HEK293T (cell line): ENCODE results near the gene RCC2.

Experiments used
- CTCF ChIA-PET: fragments of 350-600 bp; formaldehyde crosslinking; extraction: SDS; loops from one replicate; lab custom pipeline; 2021; ENCODE audit warnings: antibody characterized with exemption, inconsistent platforms; lab: Yijun Ruan, JAX
- POLR2A ChIA-PET: fragments of 350-600 bp; formaldehyde crosslinking; extraction: SDS; loops from one replicate; lab custom pipeline; 2020; ENCODE audit warnings: antibody characterized with exemption, inconsistent platforms; lab: Yijun Ruan, JAX
- DNase-seq: peaks from one replicate; pipeline ENCODE4 v3.0.0; 2012; ENCODE audit warnings: mixed read lengths; ENCODE audit errors: extremely low spot score
- ARNT ChIP-seq: fragments of 450-650 bp; IDR thresholded peaks from 2 replicates; pipeline ENCODE4 v1.6.1; 2017; ENCODE audit warnings: mild to moderate bottlenecking
- BHLHE40 ChIP-seq: fragments of 450-650 bp; IDR thresholded peaks from 2 replicates; pipeline ENCODE4 v1.6.1; 2016; ENCODE audit warnings: mild to moderate bottlenecking, moderate library complexity, borderline replicate concordance
- CTBP1 ChIP-seq: fragments of 450-650 bp; IDR thresholded peaks from 2 replicates; pipeline ENCODE4 v1.6.1; 2016; ENCODE audit warnings: borderline replicate concordance
- ELF4 ChIP-seq: fragments of 450-650 bp; IDR thresholded peaks from 2 replicates; pipeline ENCODE4 v1.6.1; 2017; ENCODE audit warnings: antibody characterized with exemption
- FOXA1 ChIP-seq: fragments of 450-650 bp; IDR thresholded peaks from 2 replicates; pipeline ENCODE4 v1.6.1; 2016; ENCODE audit warnings: mild to moderate bottlenecking
- FOXK2 ChIP-seq: fragments of 450-650 bp; IDR thresholded peaks from 2 replicates; pipeline ENCODE4 v1.6.1; 2016; ENCODE audit warnings: mild to moderate bottlenecking
- FOXM1 ChIP-seq: fragments of 450-650 bp; IDR thresholded peaks from 2 replicates; pipeline ENCODE4 v1.6.1; 2017; ENCODE audit warnings: mild to moderate bottlenecking, borderline replicate concordance
- HDGF ChIP-seq: fragments of 450-650 bp; IDR thresholded peaks from 2 replicates; pipeline ENCODE4 v1.6.1; 2017; ENCODE audit warnings: antibody characterized with exemption, borderline replicate concordance
- L3MBTL2 ChIP-seq: fragments of 450-650 bp; conservative IDR thresholded peaks from 2 replicates; pipeline ENCODE4 v1.6.1; 2016; ENCODE audit warnings: mild to moderate bottlenecking
- LEF1 ChIP-seq: fragments of 450-650 bp; IDR thresholded peaks from 2 replicates; pipeline ENCODE4 v1.6.1; 2017; ENCODE audit warnings: mild to moderate bottlenecking, borderline replicate concordance
- NFRKB ChIP-seq: fragments of 450-650 bp; IDR thresholded peaks from 2 replicates; pipeline ENCODE4 v1.6.1; 2016; ENCODE audit warnings: mild to moderate bottlenecking, moderate library complexity
- SP1 ChIP-seq: fragments of 450-650 bp; IDR thresholded peaks from 2 replicates; pipeline ENCODE4 v1.6.1; 2017
- SUZ12 ChIP-seq: fragments of 450-650 bp; IDR thresholded peaks from 2 replicates; pipeline ENCODE4 v1.6.1; 2016; ENCODE audit warnings: mild to moderate bottlenecking
- TARDBP ChIP-seq: fragments of 450-650 bp; IDR thresholded peaks from 2 replicates; pipeline ENCODE4 v1.6.1; 2016
- ZNF384 ChIP-seq: fragments of 450-650 bp; IDR thresholded peaks from 2 replicates; pipeline ENCODE4 v1.6.1; 2016
- TF ChIP-seq, protein P1 (sequence below): fragments of 450-650 bp; IDR thresholded peaks from 2 replicates; pipeline ENCODE4 v1.6.1; 2016

Gene RCC2

DNA sequence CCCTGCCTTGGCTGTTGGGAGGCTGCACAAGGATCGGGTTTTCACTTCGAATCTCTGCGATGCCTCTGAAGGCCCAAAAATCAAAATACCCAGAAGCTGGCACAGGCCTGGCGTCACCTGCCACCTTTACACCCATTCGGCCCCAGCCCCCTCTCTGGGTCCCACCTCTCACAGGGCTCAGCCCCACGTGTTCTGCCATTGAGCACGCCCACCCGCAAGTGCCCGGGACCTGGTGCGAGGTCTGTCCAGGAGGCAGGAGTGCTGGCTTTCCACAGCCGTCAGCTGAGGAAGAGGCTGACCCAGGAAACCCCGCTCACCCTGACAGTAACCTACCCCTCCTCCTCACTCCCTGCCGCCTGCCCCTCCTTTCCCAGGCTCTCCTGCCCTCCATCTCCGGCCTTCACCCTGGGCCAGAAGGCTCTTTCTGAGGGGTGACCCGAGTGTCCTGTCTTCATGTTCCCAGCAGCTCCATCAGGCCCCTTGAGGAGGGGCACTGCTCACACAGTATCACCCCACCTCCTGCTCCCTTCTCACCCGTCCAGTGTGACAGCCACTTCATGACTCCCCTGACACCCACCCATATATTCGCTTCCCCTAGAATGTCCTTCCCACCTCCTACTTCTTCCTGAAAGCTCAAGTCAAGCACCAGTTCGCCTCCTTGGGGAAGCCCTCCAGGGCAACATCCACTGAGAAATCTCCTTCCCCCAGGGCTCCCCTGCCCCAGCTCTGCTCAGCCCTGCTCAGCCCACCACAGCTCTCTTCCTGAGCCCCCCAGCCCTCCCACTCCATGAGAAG, 13.5 kb downstream of the RCC2 start:
- TF ChIP-seq CTBP1: no peak
- CTCF ChIA-PET: interaction anchor here (0.6 kb wide), 1 partner anchor 54 kb away, joined by 9 read pairs; no protein-coding TSS in a partner anchor
- DNase-seq: no peak
- POLR2A ChIA-PET: interaction anchor here (1.5 kb wide), 1 partner anchor 14 kb away, joined by 4 read pairs; the partner anchor contains the start of gene RCC2

DNA sequence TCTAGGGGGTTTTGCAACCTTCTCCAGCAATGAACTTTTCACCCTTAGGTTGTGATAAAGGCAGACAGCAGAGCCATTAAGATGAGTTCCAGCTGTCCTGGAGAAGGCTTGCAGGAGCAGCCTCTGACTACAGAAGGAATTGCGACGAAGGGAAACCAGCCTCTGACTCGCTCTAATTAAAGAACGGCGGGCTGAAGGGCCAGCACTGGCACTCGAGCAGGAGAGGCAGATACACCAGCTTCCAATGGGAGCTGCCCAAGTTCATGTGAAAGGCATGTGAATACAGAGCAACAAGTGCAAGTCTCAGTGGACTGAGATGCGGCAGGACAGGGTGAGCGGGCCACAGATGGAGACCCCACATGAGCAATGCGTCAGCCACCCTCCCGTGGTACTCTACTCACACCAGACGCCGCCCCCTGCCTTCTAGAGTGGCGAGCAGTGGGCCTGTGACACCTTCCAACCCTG, 15.7 kb downstream of the RCC2 start:
- ChIA-PET CTCF (no interaction called here), POLR2A (no interaction called here)
- TF ChIP-seq ELF4 (no peak), SUZ12 (no peak), L3MBTL2 (no peak), CTBP1 (no peak), ZNF384 (no peak), FOXK2 (no peak), HDGF (no peak), TARDBP (no peak), NFRKB (no peak), LEF1 (no peak), SP1 (no peak)
- no peak for DNase-seq

DNA sequence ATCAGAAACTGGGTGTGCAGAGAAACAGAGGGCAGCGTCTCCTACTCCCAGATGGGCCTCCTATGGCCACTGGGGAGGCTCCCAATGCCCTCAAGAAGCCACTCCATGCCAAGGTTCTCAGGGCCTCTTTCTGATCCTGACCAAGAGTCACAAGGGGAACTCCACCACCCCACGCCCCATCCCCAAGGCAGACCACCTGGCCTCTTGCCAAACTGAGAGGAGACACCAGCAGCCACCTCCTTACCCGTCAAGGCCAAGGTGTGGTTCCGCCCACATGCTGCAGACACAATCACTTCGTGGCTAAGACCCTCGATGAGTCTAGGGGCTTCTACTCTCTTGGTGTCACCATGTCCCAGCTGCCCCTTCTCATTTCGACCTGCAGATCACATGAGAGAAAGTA, 17.0 kb downstream of the RCC2 start:
- TF ChIP-seq, protein P1, sequence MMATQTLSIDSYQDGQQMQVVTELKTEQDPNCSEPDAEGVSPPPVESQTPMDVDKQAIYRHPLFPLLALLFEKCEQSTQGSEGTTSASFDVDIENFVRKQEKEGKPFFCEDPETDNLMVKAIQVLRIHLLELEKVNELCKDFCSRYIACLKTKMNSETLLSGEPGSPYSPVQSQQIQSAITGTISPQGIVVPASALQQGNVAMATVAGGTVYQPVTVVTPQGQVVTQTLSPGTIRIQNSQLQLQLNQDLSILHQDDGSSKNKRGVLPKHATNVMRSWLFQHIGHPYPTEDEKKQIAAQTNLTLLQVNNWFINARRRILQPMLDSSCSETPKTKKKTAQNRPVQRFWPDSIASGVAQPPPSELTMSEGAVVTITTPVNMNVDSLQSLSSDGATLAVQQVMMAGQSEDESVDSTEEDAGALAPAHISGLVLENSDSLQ: no peak
- TF ChIP-seq NFRKB: no peak
- TF ChIP-seq L3MBTL2: no peak
- TF ChIP-seq FOXK2: no peak
- no peak for TF ChIP-seq LEF1
- CTCF ChIA-PET: interaction anchor here (0.6 kb wide), 1 partner anchor 55 kb away, joined by 3 read pairs; no protein-coding TSS in a partner anchor
- no peak for DNase-seq
- POLR2A ChIA-PET: no interaction called here

DNA sequence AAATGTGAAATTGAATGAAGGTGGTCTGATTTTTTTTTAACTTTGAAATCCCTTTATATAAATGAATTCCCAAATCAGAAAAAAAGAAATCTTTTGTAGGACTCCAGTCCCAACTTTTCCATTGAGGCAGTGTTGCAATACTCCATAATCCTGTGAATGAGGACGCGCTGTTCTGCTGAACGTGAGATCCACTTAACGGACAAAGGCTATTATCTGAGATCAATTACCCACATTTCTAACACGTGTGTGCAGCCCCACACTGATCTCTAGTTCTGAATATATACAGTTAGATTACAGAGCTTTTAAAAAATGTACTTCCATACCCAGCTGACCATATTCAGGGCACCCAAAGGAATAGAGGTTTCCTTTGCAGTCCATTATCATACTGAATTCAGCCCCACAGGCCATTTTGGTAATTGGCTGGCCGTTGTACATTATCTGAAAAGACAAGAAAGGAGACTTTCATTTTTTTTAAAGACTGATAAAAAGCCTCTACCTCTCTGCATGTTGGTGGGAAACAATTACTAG, 19.0 kb downstream of the RCC2 start:
- POLR2A ChIA-PET: no interaction called here
- no peak for DNase-seq

DNA sequence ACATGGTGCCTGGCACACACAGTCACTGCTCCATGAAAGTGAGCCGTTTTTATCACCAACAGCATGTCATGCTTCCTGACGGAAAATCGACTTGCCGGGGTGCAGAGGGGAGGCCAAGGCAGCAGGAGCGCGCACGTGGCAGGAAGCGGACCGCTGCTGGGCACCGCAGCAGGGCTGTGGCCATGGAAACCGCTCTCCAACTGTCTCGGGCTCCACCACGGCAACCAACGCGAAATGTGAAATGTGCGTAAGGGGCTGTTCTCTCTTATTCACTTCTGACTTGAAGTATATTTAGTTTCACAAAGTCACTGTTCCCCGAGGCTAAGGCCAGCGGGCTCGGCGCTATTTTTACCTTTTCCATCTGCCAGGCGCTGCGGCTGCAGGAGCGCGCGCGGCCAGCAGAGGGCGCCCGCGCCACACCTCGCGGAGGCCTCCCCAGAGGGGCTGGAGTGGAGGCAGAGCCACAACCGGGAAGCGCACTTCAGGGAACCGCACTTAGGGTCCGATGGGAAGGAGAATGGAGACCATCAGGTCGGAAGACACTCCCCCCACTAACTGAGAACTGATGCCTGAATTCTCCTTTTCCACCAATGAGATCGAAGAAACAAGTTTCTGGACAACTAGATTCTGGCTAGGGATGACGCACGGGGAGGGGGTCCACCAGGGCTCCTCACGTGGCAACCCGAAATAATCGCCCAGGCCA, 19.7 kb downstream of the RCC2 start:
- TF ChIP-seq SUZ12 (no peak), FOXM1 (no peak), L3MBTL2 (no peak), ELF4 (no peak), HDGF (no peak), SP1 (no peak), FOXA1 (no peak), NFRKB (no peak), CTBP1 (no peak)
- peak; percentile 89 for DNase-seq
- ChIA-PET POLR2A (no interaction called here), CTCF (interaction anchor here (0.9 kb wide), 1 partner anchor 13 kb away, joined by 3 read pairs; no protein-coding TSS in a partner anchor)

More for the DNA sequence above, 19.0 kb downstream of the RCC2 start:
- TF ChIP-seq LEF1 (no peak), HDGF (no peak), FOXM1 (no peak), FOXA1 (no peak), NFRKB (no peak), SUZ12 (no peak), TARDBP (no peak), L3MBTL2 (no peak), BHLHE40 (no peak), FOXK2 (no peak), SP1 (no peak), CTBP1 (no peak), ZNF384 (no peak), ELF4 (no peak), ARNT (no peak)
- TF ChIP-seq, protein P1: no peak
- CTCF ChIA-PET: interaction anchor here (0.6 kb wide), 1 partner anchor 23 kb away, joined by 3 read pairs; no protein-coding TSS in a partner anchor

DNA sequence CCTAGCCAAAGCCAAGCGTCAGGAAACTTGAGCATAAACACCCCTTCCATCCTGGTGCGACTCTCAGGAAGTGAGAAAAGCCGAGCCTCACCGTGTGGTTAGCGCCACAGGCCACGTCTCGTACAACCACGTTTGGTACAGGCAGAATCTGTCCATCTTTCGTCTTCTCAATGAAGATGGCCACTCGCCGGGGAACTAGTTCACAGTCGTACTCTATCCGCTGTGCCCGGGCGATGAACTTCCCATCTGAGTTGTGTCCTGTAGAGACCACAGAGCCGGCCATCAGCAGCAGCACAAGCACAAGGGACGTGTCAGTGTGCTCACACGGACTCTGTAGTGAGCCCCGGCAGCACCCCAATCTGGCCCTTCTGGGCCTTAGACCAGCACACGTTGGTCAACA, 23.1 kb downstream of the RCC2 start:
- DNase-seq: no peak
- POLR2A ChIA-PET: no interaction called here
- CTCF ChIA-PET: no interaction called here
- no peak for TF ChIP-seq SP1
- no peak for TF ChIP-seq FOXM1
- TF ChIP-seq NFRKB: no peak
- TF ChIP-seq L3MBTL2: no peak
- no peak for TF ChIP-seq SUZ12
- no peak for TF ChIP-seq BHLHE40
- no peak for TF ChIP-seq CTBP1
